ENCODE results near the gene RASAL1. TPM values are rescaled to one million over a fixed set of nuclear protein-coding genes. Genes with fewer than 3 reads are reported as not detected.

RASAL1 gene
- total RNA-seq, 1 experiment from 2014 or later: 16.0 TPM

DNA sequence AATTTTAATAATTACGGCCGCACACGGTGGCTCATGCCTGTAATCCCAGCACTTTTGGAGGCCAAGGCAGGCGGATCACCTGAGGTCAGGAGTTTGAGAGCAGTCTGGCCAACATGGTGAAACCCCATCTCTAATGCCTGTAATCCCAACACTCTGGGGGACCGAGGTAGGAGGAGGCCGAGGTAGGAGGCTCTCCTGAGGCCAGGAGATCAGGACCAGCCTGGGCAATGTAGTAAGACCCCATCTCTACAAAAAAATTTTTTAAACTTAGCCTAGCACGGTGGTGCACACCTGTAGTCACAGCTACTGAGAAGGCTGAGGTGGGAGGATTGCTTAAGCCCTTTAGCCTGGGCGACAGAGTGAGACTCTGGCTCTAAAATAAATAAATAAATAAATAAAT is 8.4 kb upstream of the RASAL1 start:
- no peak overlapping the region for H3K9ac ChIP-seq (ENCODE audit: low read length)
- H3K4me1 ChIP-seq (ENCODE audit: control insufficient read depth in 1 of 2, insufficient read depth in 2 of 2, low read length in 2 of 2): peaks cover under 1 to 15% of the 10 kb centered on the region in 2 experiments; a peak in 3 of 4 replicates
- no TSS peak for BruUV-seq (replicated peaks)
- no peak overlapping the region for H3K27ac ChIP-seq (ENCODE audit: low read depth, low read length)
- H4K20me1 ChIP-seq (ENCODE audit: insufficient read depth): no peaks in the 10 kb centered on the region
- CTCF ChIA-PET: no interaction called here
- no peaks in the 10 kb centered on the region for H3K9me2 ChIP-seq (ENCODE audit: insufficient read depth)
- TF ChIP-seq YY1 (IDR thresholded peaks at IDR 0.05; ENCODE audit: extremely low read depth, insufficient replicate concordance, low read depth, low read length) (no peak), SP1 (IDR thresholded peaks at IDR 0.05; ENCODE audit: low read depth) (no peak), ELF1 (IDR thresholded peaks at IDR 0.05; ENCODE audit: borderline replicate concordance, low read depth) (no peak), EZH2 (IDR thresholded peaks at IDR 0.05) (no peak)
- no peak for ATAC-seq
- no peak overlapping the region for H3K4me2 ChIP-seq (ENCODE audit: low read length)
- no peak overlapping the region for H3K4me3 ChIP-seq (replicated peaks in 1 of 2; ENCODE audit: low read depth in 1 of 2, low read length in 2 of 2)
- intact Hi-C loops (cut with micrococcal nuclease): no loop called here
- POLR2A ChIA-PET: no interaction called here
- no peaks in the 10 kb centered on the region for H3K36me3 ChIP-seq (ENCODE audit: control insufficient read depth in 1 of 2, insufficient read depth in 2 of 2, low read length in 2 of 2)
- no peaks in the 10 kb centered on the region for H3K27me3 ChIP-seq (ENCODE audit: insufficient read depth, low read length)
- H3K9me3 ChIP-seq (ENCODE audit: control insufficient read depth in 1 of 2, insufficient read depth in 1 of 2, low read depth in 1 of 2, low read length in 2 of 2): no peaks in the 10 kb centered on the region
- RAD21 ChIA-PET (ENCODE audit: low non-redundant PET in 1 of 2, low total read pairs in 2 of 2, uncharacterized antibody in 2 of 2, unreplicated experiment in 2 of 2): no interaction called here
- no peak for DNase-seq (ENCODE audit: low read depth, low spot score)
- no peak overlapping the region for H2AFZ ChIP-seq (ENCODE audit: low read depth, low read length, poor library complexity, severe bottlenecking)
- no peaks in the 10 kb centered on the region for H3K79me2 ChIP-seq (ENCODE audit: insufficient read depth, low read length)

DNA sequence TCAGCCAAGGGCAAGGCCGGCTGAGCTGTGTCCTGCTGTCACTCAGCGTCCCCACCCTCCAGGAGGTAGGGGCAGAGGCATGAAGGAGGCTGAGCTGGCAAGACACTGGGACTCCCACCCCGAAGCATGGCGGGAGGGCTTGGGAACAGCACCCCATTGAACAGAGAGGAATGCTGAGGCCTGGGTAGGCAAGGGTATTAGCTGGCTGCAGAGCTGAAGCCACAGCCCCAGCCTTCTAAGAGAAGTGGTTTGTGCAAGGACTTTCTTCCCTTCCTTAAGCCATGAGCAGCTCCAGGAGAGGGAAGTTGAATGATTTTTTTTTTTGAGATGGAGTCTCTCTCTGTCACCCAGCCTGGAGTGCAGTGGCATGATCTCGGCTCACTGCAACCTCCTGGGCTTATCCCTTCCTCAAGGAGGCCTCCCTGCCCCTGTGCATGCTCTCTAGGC is 7.3 kb upstream of the RASAL1 start:
- Histone ChIP-seq H3K79me2 (ENCODE audit: insufficient read depth, low read length) (no peaks in the 10 kb centered on the region), H3K9me3 (ENCODE audit: control insufficient read depth in 1 of 2, insufficient read depth in 1 of 2, low read depth in 1 of 2, low read length in 2 of 2) (no peaks in the 10 kb centered on the region), H3K9ac (ENCODE audit: low read length) (no peak overlapping the region), H3K4me1 (ENCODE audit: control insufficient read depth in 1 of 2, insufficient read depth in 2 of 2, low read length in 2 of 2) (peaks cover 0 to 12% of the 10 kb centered on the region in 2 experiments; a peak in 1 of 4 replicates), H4K20me1 (ENCODE audit: insufficient read depth) (no peaks in the 10 kb centered on the region), H3K4me2 (ENCODE audit: low read length) (no peak overlapping the region), H2AFZ (ENCODE audit: low read depth, low read length, poor library complexity, severe bottlenecking) (no peak overlapping the region), H3K36me3 (ENCODE audit: control insufficient read depth in 1 of 2, insufficient read depth in 2 of 2, low read length in 2 of 2) (no peaks in the 10 kb centered on the region), H3K4me3 (replicated peaks in 1 of 2; ENCODE audit: low read depth in 1 of 2, low read length in 2 of 2) (no peak overlapping the region), H3K9me2 (ENCODE audit: insufficient read depth) (no peaks in the 10 kb centered on the region), H3K27ac (ENCODE audit: low read depth, low read length) (no peak overlapping the region), H3K27me3 (ENCODE audit: insufficient read depth, low read length) (no peaks in the 10 kb centered on the region)
- intact Hi-C loops (cut with micrococcal nuclease): no loop called here
- ATAC-seq (no peak; the same call in 1 of the 2 replicates), DNase-seq (ENCODE audit: low read depth, low spot score) (no peak)
- no TSS peak for BruUV-seq (replicated peaks)
- ChIA-PET CTCF (interaction anchor here (1.2 kb wide), 1 partner anchor 10 kb away, joined by 3 read pairs; no protein-coding TSS in a partner anchor), POLR2A (no interaction called here), RAD21 (ENCODE audit: low non-redundant PET in 1 of 2, low total read pairs in 2 of 2, uncharacterized antibody in 2 of 2, unreplicated experiment in 2 of 2) (no interaction called here)
- TF ChIP-seq POLR2AphosphoS5 (IDR thresholded peaks at IDR 0.05; ENCODE audit: low read depth, low read length) (no peak), CBX3 (IDR thresholded peaks at IDR 0.05; ENCODE audit: low read depth) (no peak), EZH2phosphoT487 (IDR thresholded peaks at IDR 0.05; ENCODE audit: borderline replicate concordance) (no peak), EZH2 (IDR thresholded peaks at IDR 0.05) (no peak), ZFX (IDR thresholded peaks at IDR 0.05) (no peak), SP1 (IDR thresholded peaks at IDR 0.05; ENCODE audit: low read depth) (no peak), TCF7L2 (IDR thresholded peaks at IDR 0.05; ENCODE audit: borderline replicate concordance, extremely low read depth, insufficient read depth, insufficient read length) (no peak), JUND (IDR thresholded peaks at IDR 0.05) (no peak), ELF1 (IDR thresholded peaks at IDR 0.05; ENCODE audit: borderline replicate concordance, low read depth) (no peak), SIN3A (IDR thresholded peaks at IDR 0.05; ENCODE audit: low read depth) (no peak), CEBPB (IDR thresholded peaks at IDR 0.05; ENCODE audit: low read depth) (no peak)
- TF ChIP-seq, protein P1, sequence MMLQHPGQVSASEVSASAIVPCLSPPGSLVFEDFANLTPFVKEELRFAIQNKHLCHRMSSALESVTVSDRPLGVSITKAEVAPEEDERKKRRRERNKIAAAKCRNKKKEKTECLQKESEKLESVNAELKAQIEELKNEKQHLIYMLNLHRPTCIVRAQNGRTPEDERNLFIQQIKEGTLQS (IDR thresholded peaks at IDR 0.05): no peak
- TF ChIP-seq, protein P2, sequence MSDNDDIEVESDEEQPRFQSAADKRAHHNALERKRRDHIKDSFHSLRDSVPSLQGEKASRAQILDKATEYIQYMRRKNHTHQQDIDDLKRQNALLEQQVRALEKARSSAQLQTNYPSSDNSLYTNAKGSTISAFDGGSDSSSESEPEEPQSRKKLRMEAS (IDR thresholded peaks at IDR 0.05): no peak
- TF ChIP-seq, protein P3, sequence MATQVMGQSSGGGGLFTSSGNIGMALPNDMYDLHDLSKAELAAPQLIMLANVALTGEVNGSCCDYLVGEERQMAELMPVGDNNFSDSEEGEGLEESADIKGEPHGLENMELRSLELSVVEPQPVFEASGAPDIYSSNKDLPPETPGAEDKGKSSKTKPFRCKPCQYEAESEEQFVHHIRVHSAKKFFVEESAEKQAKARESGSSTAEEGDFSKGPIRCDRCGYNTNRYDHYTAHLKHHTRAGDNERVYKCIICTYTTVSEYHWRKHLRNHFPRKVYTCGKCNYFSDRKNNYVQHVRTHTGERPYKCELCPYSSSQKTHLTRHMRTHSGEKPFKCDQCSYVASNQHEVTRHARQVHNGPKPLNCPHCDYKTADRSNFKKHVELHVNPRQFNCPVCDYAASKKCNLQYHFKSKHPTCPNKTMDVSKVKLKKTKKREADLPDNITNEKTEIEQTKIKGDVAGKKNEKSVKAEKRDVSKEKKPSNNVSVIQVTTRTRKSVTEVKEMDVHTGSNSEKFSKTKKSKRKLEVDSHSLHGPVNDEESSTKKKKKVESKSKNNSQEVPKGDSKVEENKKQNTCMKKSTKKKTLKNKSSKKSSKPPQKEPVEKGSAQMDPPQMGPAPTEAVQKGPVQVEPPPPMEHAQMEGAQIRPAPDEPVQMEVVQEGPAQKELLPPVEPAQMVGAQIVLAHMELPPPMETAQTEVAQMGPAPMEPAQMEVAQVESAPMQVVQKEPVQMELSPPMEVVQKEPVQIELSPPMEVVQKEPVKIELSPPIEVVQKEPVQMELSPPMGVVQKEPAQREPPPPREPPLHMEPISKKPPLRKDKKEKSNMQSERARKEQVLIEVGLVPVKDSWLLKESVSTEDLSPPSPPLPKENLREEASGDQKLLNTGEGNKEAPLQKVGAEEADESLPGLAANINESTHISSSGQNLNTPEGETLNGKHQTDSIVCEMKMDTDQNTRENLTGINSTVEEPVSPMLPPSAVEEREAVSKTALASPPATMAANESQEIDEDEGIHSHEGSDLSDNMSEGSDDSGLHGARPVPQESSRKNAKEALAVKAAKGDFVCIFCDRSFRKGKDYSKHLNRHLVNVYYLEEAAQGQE (IDR thresholded peaks at IDR 0.05; ENCODE audit: low read depth): no peak
- TF ChIP-seq, protein P4, sequence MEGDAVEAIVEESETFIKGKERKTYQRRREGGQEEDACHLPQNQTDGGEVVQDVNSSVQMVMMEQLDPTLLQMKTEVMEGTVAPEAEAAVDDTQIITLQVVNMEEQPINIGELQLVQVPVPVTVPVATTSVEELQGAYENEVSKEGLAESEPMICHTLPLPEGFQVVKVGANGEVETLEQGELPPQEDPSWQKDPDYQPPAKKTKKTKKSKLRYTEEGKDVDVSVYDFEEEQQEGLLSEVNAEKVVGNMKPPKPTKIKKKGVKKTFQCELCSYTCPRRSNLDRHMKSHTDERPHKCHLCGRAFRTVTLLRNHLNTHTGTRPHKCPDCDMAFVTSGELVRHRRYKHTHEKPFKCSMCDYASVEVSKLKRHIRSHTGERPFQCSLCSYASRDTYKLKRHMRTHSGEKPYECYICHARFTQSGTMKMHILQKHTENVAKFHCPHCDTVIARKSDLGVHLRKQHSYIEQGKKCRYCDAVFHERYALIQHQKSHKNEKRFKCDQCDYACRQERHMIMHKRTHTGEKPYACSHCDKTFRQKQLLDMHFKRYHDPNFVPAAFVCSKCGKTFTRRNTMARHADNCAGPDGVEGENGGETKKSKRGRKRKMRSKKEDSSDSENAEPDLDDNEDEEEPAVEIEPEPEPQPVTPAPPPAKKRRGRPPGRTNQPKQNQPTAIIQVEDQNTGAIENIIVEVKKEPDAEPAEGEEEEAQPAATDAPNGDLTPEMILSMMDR (IDR thresholded peaks at IDR 0.05 in 2 of 3, conservative IDR thresholded peaks at IDR 0.05 in 1 of 3; ENCODE audit: borderline replicate concordance in 1 of 3, insufficient read depth in 1 of 3, low read depth in 2 of 3, low read length in 2 of 3): no peak
